ENCODE results near the gene RPL39L.
"Not testable (repeated sequence)": the region's sequence is repeated elsewhere in the genome, so short reads cannot be mapped to it uniquely, and the experiment has no call there.

RPL39L gene

GRCh38 chr3:187139126-187139894, at the start of gene RPL39L:
RPL39L (minus strand) TSS chr3:187139496; CDS start chr3:187121300, 18,196 bp downstream.
- peak; percentile 45 for FAIRE-seq

GRCh38 chr3:187188931-187189330, 49.6 kb upstream of the RPL39L start:
- FAIRE-seq, result no peak

GRCh38 chr3:187186801-187187421, 47.6 kb upstream of the RPL39L start:
- FAIRE-seq, result no peak

GRCh38 chr3:187186375-187186774, 47.1 kb upstream of the RPL39L start:
- no peak for FAIRE-seq

GRCh38 chr3:187185759-187186158, 46.5 kb upstream of the RPL39L start:
- no peak for FAIRE-seq

GRCh38 chr3:187183903-187184302, 44.6 kb upstream of the RPL39L start:
- FAIRE-seq, result no peak

GRCh38 chr3:187183210-187183862, 44.0 kb upstream of the RPL39L start:
- FAIRE-seq, result no peak

GRCh38 chr3:187181454-187182170, 42.3 kb upstream of the RPL39L start:
- FAIRE-seq, result no peak

- no peak for FAIRE-seq
These were observed 33.6 kb upstream of the RPL39L start for GRCh38 chr3:187172929-187173328.

- FAIRE-seq, result not testable (repeated sequence)
These were observed 31.6 kb upstream of the RPL39L start for GRCh38 chr3:187170911-187171310.

- no peak for FAIRE-seq
These were observed 30.1 kb upstream of the RPL39L start for GRCh38 chr3:187169231-187169960.

GRCh38 chr3:187167777-187168176, 28.5 kb upstream of the RPL39L start:
- no peak for FAIRE-seq

- no peak for FAIRE-seq
These were observed 27.5 kb upstream of the RPL39L start for GRCh38 chr3:187166750-187167149.

- peak; percentile 76 for FAIRE-seq
These were observed 25.8 kb upstream of the RPL39L start for GRCh38 chr3:187165144-187165543.

GRCh38 chr3:187162265-187162953, 23.1 kb upstream of the RPL39L start:
- no peak for FAIRE-seq

GRCh38 chr3:187161556-187161955, 22.3 kb upstream of the RPL39L start:
- no peak for FAIRE-seq

- no peak for FAIRE-seq
These were observed 11.3 kb upstream of the RPL39L start for GRCh38 chr3:187150599-187150998.

GRCh38 chr3:187150186-187150585, 10.9 kb upstream of the RPL39L start:
- FAIRE-seq, result no peak

- no peak for FAIRE-seq
These were observed 7.1 kb upstream of the RPL39L start for GRCh38 chr3:187146389-187146788.

- FAIRE-seq, result no peak
These were observed 6.0 kb upstream of the RPL39L start for GRCh38 chr3:187145149-187145895.

- FAIRE-seq, result no peak
These were observed 578 bp upstream of the RPL39L start for GRCh38 chr3:187139895-187140253.
